RPMI7951 (cell line): ENCODE data around the gene SPP1. TPM values are rescaled to one million over a fixed set of nuclear protein-coding genes. Genes with fewer than 3 reads are reported as not detected.

ENCODE experiments used
- DNase-seq: peaks from one replicate; pipeline ENCODE4 v3.0.0-alpha.2; 2012; ENCODE audit warnings: low read depth
- total RNA-seq: library from RNA; depleted of rRNA; stranded (reverse); fragments of >200 nt; shearing (Covaris generic); gene quantifications from 2 replicates; pipeline ENCODE4 v1.2.3, GENCODE V29; 2014

The SPP1 gene
- total RNA-seq, 1 experiment from 2014 or later, result 3.1 TPM

- DNase-seq, result no peak
These were observed 21.7 kb upstream of the SPP1 start for GRCh38 chr4:87953826-87954225.

GRCh38 chr4:87956501-87956900, 19.0 kb upstream of the SPP1 start:
- DNase-seq, result no peak

- DNase-seq, result no peak
These were observed 18.5 kb upstream of the SPP1 start for GRCh38 chr4:87957061-87957460.

- DNase-seq, result peak; percentile 33
These were observed 13.5 kb upstream of the SPP1 start for GRCh38 chr4:87961993-87962392.

- DNase-seq, result no peak
These were observed 12.9 kb upstream of the SPP1 start for GRCh38 chr4:87962398-87963146.

- DNase-seq, result no peak
These were observed 10.0 kb upstream of the SPP1 start for GRCh38 chr4:87965501-87965975.

- no peak for DNase-seq
These were observed 9.4 kb upstream of the SPP1 start for GRCh38 chr4:87966095-87966496.

GRCh38 chr4:87967193-87967592, 8.3 kb upstream of the SPP1 start:
- no peak for DNase-seq

GRCh38 chr4:87970121-87970520, 5.4 kb upstream of the SPP1 start:
- DNase-seq, result no peak

GRCh38 chr4:87971866-87972265, 3.6 kb upstream of the SPP1 start:
- no peak for DNase-seq

- DNase-seq, result peak; percentile 65
These were observed 2.0 kb upstream of the SPP1 start for GRCh38 chr4:87973283-87974169.

- no peak for DNase-seq
These were observed 555 bp upstream of the SPP1 start for GRCh38 chr4:87974856-87975462.

- no peak for DNase-seq
These were observed 2.2 kb downstream of the SPP1 start for GRCh38 chr4:87977521-87978278.

- DNase-seq, result peak; percentile 41
These were observed 3.2 kb downstream of the SPP1 start for GRCh38 chr4:87978681-87979080.

GRCh38 chr4:87979810-87980209, 4.3 kb downstream of the SPP1 start:
- no peak for DNase-seq

GRCh38 chr4:87981486-87981885, 6.0 kb downstream of the SPP1 start:
- DNase-seq, result no peak

GRCh38 chr4:87982036-87982435, 6.5 kb downstream of the SPP1 start:
- DNase-seq, result no peak

- peak; percentile 7 for DNase-seq
These were observed 7.0 kb downstream of the SPP1 start for GRCh38 chr4:87982446-87983010.

- no peak for DNase-seq
These were observed 8.5 kb downstream of the SPP1 start for GRCh38 chr4:87983996-87984395.

GRCh38 chr4:87985097-87985886, 9.8 kb downstream of the SPP1 start:
- DNase-seq, result peak; percentile 63

- no peak for DNase-seq
These were observed 10.3 kb downstream of the SPP1 start for GRCh38 chr4:87985887-87986200.
